8988T (cell line): ENCODE measurements around the gene MSANTD1.
"Not testable (repeated sequence)": the region's sequence is repeated elsewhere in the genome, so short reads cannot be mapped to it uniquely, and the experiment has no call there.

Experiments used
- DNase-seq: peaks from one replicate; pipeline ENCODE4 v3.0.0; 2011

MSANTD1 gene

DNA sequence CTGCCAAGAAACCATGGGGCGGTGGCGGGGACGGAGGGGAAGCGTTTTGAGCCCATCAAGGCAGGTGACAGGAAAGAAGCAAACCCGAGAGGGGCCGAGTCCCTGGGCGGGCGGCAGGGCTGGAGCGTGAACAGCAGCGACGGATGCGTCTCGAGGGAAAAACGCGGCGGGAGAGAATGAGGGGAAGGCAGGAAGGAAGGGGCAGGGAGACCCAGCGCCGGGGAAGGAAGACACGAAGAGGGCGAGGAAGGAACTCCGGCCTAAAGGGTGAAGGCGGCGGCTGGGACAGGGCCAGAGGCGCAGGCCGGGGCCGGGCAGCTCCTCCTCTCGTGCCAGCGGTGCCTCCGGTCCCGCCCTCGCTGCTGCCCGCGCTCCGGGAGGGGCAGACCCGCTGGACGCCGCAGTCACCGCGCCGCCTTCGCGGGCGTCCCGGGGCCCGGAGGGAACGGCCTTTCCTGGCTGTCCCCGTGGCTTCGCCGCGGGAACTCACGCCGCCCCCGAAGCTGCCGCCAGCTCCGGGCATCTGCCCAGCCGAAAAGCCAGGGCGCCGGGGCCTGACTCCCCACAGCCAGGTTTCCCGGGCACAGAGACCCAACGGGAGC lies 43.1 kb downstream of the MSANTD1 start:
- DNase-seq = peak; percentile 79

DNA sequence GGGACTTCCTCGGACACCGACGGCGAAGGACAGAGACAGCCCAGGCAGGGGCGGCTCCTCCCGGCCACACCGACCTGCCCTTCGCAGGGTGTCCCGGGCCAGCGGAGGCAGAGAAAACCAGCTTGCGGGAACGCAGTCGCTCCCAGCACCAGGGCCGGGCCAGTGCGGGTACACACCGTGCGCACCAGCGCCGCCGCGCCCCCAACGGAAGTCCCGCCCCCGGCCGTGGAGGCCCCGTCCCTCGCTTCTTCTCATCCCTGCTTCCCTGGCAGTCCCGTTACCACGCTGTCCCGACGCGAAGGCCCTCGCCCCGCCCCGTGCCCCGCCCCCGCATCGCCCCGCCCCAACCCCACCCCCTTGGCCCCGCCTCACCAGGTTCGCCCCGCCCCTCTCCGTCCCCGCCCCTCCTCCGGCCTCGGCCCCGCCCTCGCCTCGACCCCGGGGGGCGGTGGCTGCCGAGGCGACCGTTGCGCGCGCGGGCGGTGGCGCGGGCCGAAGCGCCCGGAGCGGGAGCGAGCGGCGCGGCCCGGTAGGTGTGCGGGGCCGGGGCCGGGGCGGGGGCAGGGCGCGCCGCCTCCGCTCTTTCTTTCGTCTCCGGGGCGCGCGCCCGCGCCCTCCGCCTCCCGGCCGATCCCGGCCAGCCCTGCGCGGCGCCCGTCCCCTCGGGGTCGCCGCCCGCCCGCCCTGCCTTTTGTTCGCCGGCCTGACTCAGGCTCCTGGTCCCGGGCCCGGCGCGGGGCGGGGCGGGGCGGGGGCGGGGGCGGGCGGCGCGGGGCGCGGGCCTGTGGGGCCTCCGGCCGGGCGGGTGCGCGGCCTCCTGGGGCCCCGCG lies 43.8 kb downstream of the MSANTD1 start, which contains the start of gene RGS12:
Gene RGS12, plus strand, starts transcription at position 451 of the 830 bp plus-strand sequence. CDS start 23,150 bp downstream, outside the sequence.
- DNase-seq = peak; percentile 100

- no peak for DNase-seq
Observed at GRCh38 chr4:3293401-3294391, 44.7 kb downstream of the MSANTD1 start.

GRCh38 chr4:3294401-3295241 lies 45.7 kb downstream of the MSANTD1 start:
- no peak for DNase-seq

- DNase-seq = no peak
Observed at GRCh38 chr4:3295837-3296624, 47.1 kb downstream of the MSANTD1 start.

GRCh38 chr4:3296651-3297050 lies 47.7 kb downstream of the MSANTD1 start:
- no peak for DNase-seq

DNA sequence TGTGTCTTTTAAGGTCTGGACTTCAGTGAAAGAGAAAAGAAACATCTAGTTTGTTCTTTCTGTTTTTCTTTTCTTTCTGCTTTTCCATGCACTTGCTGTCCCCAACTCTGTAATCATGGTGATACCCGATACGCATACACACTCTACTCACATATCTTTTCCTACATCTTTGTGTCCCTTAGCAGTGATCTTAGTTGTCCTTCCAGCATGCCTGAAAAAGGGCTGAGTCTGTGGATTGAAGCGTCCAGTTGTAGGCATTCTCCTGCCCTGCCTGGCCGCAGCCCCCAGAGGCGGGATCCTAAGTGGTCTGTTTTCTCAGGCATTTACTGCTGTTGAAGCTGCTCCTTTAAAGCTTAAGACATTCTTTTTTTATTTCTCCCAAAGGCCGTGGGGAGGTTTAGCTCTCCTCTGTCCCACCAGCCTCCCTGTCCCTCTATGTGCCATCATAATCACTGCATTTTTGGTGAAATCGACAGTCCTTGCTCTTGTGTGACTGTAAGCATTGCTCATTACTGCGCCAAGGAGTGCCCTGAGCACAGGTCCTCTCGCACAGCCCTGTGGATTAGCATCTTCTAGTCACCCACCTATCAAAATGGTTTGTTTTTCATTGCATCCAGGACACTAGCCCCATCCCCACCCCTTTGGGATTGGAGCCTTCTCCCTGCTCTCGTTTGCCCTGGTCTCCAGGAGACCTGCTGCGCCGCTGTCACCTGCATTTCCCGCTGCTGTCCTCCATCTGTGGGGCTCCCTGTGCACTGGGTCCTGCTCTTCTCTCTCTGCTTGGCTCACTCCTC lies 48.3 kb downstream of the MSANTD1 start:
- no peak for DNase-seq

GRCh38 chr4:3299122-3299975 lies 50.4 kb downstream of the MSANTD1 start:
- DNase-seq = no peak

- DNase-seq = no peak
Observed at GRCh38 chr4:3299976-3300671, 51.2 kb downstream of the MSANTD1 start.

GRCh38 chr4:3300882-3301281 lies 51.9 kb downstream of the MSANTD1 start:
- not testable (repeated sequence) for DNase-seq

DNA sequence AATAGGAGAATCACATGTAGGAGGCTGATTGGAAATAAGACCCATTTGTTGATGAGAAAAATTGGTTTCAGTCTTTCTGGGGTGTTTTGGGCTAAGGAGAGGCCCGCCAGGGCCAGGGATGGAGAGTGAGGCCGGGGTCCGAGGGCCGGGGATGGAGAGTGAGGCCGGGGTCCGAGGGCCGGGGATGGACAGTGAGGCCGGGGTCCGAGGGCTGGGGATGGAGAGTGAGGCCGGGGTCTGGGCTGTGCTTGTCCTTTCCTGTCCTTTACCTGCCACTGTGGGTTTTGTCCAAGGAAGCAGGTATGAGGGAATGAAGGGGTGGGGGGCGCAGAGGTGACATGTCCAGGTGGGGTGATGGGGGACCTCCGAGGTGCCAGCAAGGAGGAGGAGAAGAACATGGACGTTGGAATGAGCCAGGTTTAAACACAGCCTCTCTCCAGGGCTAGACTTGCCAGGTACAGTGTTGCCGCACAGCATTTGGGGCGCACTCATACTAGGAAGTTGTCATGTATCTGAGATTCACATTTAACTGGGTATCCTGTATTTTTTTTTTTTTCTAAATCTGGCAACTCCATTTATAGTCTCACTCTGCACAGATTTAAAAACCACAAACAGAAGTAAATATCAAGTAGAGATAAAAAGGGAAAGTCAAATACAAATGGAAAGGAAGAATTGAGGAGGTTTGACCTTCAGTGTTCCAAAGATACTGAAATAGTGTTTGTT lies 52.7 kb downstream of the MSANTD1 start:
- DNase-seq = no peak

DNA sequence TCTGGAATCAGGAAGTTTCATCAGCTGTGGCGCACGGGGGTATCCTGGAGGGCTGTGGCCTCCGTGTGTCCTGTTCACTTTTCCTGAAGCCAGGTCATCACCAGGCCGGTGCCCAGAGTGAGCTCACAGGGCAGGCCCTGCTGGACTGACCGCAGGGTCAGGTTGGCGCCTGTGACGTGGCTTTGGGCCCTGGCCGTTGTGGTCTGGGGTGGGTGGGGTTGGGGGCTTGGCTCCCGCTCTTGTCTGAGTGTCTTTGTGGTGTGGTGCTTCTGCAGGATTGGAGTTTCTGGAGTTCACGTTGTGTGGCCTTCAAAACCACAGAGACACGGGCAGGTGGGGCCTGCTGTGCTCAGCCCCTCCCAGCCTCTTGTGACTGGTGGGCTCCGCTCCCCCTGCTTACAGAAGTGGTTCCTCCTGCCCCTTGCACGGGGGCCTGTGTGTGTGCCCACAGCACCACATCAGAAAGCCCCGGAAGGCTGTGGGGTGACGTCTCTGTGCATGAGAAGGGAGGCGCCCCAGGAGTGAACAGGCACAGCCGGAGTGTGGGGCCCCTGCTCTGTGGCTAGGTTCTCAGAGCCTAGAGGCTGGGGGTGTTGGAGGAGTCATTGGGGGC lies 53.3 kb downstream of the MSANTD1 start:
- no peak for DNase-seq

GRCh38 chr4:3302786-3303564 lies 54.0 kb downstream of the MSANTD1 start:
- no peak for DNase-seq

GRCh38 chr4:3303565-3303824 lies 54.5 kb downstream of the MSANTD1 start:
- no peak for DNase-seq

DNA sequence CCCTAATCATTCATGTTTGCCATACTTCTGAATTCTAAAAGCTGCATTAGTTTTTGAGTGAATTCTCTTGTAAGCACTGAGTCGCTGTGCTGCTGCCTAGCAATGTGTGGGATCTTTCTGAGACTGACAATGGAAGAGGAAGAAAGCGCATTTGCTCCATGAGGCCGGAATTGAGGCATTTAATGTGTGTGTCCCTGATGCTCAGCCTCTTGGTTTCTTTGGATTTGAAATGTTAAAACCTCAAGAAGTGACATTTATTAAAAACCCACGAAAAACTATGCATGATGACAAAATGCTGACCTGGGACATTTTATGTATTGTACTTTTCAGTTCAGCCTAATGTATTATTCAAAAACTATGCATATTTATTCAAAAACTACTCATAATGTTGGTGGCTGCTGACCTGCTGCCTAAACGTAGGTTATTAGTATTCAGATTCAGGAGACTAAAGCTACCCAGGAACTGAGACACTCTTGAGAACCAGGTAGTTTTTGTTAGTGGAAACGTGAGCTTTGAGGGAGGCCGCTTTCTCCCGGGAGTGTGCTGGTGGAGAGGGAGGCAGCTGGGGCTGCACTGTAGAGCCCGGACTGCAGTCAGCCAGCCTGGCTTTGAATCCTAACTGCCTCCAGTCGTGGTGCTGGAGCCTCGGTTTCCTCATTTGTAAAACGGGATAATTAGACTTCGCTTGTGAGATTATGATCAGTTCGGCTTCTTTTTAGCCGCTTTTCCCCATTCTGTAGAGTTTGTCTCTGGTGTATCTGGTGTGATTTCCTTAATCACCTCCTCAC lies 55.2 kb downstream of the MSANTD1 start:
- no peak for DNase-seq
